GM10266 (cell line): ENCODE data around the gene CPT1A.

Source experiments
- DNase-seq: peaks from one replicate; pipeline ENCODE4 v3.0.0; 2012; ENCODE audit errors: extremely low spot score
- CTCF ChIP-seq: IDR thresholded peaks from 2 replicates; pipeline ENCODE4 v1.5.1; 2012; ENCODE audit warnings: mild to moderate bottlenecking, low read depth; ENCODE audit not compliant: control insufficient read depth, insufficient read depth; ENCODE audit errors: missing control alignments

The CPT1A gene

GRCh38 chr11:68872216-68873003 is 30.7 kb upstream of the CPT1A start:
- no peak for TF ChIP-seq CTCF
- no peak for DNase-seq

- no peak for DNase-seq
- TF ChIP-seq CTCF, result no peak
These were observed 28.8 kb upstream of the CPT1A start for GRCh38 chr11:68870470-68870869.

- TF ChIP-seq CTCF, result no peak
- no peak for DNase-seq
These were observed 26.6 kb upstream of the CPT1A start for GRCh38 chr11:68868221-68868835.

- TF ChIP-seq CTCF, result no peak
- no peak for DNase-seq
These were observed 25.4 kb upstream of the CPT1A start for GRCh38 chr11:68867066-68867465.

GRCh38 chr11:68865241-68865640 is 23.5 kb upstream of the CPT1A start:
- DNase-seq, result no peak
- no peak for TF ChIP-seq CTCF

GRCh38 chr11:68863553-68864265 is 22.0 kb upstream of the CPT1A start:
- no peak for DNase-seq
- no peak for TF ChIP-seq CTCF

GRCh38 chr11:68862421-68862820 is 20.7 kb upstream of the CPT1A start:
- TF ChIP-seq CTCF, result no peak
- DNase-seq, result no peak
